HG03039 (cell line): ENCODE measurements around the gene GLDN.

ENCODE experiments used
- ATAC-seq: cut with Tn5 transposase; IDR thresholded peaks from one replicate; pipeline ENCODE4 v1.9.1; 2021; ENCODE audit warnings: mild to moderate bottlenecking, moderate library complexity; ENCODE audit not compliant: unreplicated experiment

Gene GLDN

DNA sequence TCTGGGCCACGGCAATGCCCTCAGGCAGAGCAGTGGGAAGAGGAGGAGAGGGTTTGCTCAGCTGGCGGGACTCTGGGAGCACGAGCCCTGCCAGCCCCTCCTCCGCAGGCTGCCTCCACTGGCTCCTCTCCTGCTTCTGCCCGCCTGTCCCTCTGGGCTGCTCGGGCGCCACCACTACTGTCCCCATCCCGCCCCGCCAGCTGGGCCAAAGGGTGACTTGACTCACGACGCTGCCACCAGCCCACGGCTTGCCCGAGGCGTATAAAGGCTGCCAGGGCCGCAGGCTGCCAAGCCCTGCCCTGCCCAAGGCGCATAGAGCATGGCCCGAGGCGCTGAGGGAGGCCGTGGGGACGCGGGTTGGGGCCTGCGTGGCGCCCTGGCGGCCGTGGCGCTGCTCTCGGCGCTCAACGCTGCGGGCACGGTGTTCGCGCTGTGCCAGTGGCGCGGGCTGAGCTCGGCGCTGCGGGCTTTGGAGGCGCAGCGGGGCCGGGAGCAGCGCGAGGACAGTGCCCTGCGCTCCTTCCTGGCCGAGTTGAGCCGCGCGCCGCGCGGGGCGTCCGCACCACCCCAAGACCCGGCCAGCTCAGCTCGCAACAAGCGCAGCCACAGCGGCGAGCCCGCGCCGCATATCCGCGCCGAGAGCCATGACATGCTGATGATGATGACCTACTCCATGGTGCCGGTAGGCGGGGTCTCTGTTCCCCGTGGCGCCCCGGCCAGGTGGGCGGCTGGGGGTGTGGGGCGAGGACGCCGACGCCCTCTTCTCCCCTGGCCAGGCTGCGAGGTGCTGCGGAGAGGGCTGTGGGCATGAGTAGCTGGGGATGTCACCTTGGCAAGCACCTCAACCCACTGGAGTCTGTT is at the start of gene GLDN:
Gene GLDN, plus strand, starts transcription at position 290 of the 861 bp plus-strand sequence. Its CDS starts 30 bp downstream, at position 320.
- no peak for ATAC-seq

DNA sequence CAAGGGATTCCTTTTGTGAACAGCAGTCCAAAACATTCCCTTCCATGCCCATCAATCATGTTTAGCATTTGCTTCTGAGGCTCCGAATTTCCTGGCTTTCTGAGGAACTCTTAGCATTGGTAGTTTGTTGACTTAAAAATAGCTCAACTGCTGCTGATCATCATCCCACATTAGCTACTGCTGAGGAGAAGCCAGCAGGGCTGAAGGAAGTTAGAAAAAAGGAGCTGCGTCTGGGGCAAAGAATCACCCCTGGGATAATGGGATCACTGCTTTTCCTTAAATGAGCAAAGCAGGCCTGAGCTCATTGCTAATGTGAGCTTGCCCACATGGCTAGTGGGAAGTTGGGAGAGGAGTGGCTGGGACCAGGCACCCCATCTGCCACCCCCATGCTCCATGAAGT is 42.8 kb upstream of the GLDN start:
- ATAC-seq = no peak

DNA sequence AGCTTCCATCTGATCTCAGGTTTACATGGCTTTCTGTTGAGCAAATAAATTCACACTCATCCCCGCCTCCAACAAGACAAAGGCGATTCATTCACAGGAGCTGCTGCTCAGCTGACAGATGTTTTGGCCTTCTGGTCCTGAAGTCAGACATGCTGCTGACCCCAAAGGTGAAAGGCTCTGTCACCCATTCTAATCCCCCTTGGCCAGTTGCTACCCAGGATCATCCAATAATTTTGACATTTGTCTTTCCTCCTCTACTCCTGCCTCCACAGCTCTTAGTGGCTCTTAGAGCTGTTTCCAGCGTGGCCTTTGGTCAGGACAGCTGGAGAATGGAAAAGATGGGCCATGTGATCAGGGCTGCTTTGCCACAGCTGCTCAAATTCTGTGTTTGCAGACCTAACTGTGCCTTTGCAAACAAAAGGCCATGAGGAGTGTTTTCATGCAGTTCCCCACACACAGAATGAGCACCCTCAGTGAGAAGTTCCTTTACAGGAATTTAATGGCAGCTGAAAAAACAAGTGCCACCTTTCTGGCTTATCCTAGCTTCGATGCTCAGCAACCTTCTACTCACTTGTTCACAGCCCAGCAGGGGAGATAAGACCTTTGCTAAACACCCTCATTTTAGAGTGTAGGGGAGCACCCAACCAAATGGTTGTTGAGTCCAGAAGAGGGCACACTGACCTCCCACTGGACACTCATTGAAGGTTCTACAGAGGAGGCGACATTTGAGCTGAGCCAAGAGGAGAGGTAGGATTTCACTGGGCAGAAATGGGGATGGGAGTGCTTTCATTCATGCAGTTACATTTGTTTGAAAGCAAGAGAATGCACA is 42.1 kb upstream of the GLDN start:
- no peak for ATAC-seq

DNA sequence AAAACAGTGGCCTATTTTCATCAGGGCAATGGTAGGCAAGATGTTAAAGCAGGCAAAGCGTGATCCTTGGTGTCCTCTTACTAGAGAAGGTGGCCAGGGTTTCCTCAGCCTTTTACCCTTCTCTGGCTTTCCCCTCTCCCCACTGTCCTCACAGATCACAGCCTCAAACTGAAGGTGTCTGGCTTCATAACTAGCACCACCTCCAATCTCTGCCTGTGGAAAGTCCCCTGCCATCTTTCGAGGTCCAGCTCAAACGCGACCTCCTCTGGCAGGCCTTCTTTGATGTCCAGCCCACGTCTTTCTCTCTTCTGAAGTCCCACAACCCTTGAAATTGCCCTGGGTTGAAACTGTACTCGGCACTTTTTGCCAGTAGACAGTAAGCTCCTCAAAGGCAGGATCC is 39.0 kb upstream of the GLDN start:
- ATAC-seq = no peak

DNA sequence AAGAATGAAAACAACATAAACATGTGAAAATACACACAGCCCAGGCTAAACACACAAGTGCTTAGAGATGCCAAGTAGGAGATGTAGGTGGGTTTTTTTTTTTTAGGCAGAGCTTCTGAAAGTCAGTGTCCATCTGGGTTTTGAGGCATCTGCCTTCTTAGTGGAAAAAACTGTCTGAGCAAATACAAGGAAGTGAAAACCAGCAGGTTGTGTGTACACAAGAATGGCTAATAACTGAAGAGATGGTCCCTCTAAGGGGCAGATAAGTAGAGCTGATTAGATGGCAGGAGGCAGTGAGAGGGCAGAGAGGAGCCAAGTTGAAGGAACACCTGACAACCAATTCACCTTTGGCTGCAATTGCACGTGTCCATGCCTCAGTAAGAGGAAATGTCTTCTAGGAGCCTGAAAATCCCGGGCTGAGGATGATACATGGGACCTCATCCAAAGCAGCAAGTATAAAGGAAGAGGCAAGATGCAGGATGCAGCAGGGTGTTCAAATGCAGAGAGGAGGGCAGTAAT is 37.9 kb upstream of the GLDN start:
- ATAC-seq = no peak

DNA sequence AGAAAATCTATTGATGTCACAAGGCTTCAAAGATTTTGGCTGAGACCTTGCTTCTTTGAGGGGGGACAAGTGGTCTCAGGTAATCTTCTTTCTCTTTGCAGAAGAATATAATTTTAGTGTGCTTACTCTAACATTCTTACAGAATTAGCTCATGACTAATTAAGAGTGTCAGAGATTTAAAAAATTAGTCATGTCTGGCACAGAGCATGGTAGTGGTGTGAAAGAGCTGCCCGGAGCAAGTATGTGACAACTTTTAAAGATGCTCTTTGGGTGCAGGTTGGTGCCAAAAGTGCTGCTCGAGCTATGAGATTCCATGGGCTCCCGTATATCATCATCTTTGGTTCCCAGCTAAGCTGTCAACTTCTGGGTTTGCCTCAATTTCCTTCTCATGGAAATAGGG is 34.1 kb upstream of the GLDN start:
- ATAC-seq = no peak

DNA sequence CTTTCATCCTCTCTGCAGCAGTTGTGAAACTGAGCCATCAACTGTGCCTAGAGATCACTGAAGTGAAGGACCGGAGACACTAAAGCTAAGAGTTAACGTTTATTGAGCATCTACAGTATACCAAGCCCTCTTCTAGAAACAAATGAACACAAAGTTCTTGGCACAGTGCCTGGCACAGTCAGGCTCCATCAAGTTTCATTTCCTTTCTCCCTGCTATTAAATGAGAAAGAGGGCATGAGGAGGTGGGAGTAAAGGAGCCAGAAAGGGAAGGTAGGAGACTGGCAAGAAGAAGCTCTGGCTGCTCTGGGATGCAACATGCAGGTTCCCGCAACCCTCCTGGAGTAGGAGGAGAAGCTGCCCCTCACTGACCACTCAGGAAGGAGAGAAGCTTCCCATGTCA is 33.6 kb upstream of the GLDN start:
- no peak for ATAC-seq

DNA sequence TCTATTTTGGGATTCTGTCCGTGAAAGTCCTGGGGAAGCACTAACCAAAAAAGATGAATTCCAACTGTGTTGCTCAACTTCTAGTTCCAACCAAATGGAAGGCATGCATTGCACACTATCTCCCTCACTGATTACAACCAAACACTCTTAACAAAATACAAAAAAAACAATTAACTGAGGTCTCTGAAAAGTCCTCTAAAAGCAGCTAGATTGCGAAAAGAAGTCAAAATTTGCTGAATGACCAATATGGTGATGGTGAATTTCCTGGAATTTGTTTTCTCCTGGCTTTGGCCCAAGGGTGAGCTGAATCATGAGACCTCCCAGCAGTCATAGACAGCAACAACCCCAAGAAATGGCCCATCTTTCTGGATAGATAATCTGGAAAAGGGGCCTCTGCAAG is 31.4 kb upstream of the GLDN start:
- no peak for ATAC-seq

DNA sequence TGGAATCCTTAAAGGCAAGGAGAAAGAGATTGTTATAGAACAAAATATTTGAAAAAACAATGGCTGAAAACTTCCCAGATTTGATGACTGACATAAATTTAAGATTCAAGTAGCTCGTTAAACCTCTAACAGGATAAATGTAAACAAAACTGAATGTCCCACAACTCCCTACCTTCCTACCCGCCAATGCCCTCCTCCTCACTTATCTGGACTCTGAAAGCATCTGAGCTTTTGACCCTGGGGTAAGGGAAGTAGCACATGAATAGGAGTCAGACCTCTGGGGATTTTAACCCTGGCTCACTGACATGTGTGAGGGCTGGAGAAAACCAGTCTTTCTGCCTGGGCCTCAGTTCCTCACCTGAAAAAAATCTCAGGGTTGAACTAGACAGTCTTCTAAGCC is 29.9 kb upstream of the GLDN start:
- ATAC-seq = no peak

DNA sequence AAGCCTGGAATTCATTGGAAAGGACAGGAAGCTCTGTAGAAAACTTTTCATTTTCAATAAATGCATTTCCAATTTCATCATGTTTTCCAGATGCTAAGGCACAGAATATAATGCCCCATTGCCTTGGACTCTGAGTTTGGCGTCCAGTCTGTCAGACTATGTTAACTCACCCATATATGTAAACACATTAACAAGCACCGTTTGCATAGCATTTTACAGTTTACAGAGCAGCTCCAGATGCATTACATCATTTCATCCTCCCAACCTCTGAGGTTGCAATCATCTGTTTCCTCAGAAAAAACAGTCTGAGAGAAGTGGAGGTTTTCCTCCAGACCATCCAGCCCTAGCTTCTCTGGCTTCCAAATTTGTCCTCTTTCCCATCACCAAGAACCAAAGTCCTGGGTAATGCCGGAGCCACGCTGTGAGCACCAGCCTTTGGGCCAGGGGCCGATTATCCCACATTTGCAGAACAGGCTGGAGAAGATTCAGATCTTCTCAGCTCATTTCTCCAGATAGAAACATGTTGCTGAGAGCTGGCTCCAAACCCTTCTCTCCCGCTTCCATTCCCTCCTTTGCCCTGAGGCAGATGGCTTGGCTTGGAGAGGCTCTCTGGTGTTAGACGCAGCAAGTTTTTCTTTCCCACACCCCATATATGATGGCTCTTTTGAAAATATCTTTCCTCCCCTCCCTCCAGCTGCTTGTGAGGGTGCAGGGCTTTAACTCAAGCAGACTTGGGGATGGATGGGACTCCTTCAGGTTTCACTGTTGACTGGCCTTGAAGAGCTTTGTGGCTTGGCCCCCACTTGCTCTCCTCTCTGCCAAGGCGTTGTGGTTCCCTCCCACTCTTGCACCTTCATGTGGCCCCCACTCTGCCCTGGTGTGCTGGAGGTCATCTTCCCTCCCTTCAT is 29.0 kb upstream of the GLDN start:
- no peak for ATAC-seq

DNA sequence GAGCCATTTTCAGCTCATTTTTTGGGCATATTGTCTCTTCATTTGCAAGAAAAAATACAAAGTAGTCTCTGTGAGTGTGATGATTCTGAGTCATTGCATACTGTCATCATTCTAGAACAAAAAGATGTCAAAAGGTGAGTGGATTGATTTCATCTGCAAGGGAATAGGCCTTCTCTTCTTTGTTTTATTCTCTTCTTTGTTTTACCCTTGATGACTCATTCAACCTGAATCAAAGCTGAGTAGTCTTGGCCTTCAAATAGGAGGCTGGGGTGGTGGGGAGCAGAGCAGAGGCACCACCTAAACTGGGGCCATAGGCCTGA is 28.4 kb upstream of the GLDN start:
- no peak for ATAC-seq

DNA sequence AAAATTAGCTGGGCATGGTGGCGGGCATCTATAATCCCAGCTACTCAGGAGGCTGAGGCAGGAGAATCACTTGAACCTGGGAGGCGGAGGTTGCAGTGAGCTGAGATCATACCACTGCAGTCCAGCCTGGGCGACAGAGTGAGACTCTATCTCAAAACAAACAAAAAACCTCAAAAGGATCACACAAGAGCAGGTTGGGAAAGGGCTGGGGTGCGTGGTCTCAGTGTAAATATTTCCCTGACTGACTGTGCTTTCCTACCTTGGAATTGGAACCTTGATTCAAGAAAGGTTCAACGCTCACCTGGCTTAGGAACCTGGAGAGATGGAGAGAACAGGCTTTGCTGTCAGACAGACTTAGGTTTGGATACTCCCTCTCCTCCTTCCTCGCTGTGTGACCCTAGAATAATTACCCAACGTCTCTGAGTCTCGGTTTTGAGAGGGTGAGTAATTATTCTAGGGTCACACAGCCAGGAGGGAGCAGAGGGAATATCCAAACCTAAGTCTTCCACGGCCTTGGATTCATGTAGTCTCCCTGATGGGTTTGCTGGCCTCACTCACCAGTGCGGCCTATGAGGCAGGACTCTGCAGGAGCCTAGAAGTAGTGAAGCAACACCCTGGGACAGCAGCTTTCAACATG is 27.7 kb upstream of the GLDN start:
- ATAC-seq = no peak

DNA sequence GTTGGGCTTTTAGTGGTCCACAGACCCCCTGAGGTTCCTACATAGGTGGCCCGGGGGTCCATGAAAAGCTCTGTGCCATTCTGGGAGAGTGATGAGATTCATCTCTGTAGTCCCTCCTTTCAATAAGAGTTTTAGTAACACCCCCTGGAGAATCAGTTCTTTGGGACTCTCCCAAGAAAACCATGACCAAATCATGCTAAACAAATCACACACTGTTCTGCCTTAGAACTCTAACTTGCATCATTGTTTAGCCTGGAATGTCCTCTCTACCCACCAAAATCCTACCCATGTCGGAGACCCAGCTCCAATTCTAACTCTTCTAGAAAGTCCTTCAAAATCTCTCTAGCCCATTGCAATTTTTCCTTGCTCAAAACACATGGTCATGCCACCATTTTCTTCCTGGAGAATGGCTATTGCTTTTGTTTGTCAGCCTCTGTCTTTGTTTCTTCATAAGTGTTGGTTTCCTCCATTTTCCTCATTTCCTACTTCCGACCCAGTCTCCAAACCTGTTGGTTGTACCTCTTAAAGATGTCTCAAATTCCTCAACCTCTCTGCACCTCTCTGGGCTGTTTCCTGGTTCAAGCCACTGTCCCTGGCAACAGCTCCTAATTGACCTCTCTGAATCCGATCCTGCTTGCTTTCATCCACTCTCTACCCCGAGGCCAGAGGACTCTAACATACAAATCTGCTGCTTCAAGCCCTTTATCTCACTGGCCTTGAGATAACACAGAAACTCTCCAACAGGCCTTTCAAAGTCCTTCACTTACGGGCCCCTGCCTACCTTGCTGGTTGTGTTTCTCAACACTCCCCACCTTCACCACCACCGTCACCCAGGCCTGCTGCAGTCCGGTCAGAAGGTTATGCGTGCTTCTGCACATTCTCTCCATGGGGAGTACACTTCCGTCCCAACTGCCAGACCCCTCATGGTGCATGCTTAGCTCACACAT is 26.8 kb upstream of the GLDN start:
- no peak for ATAC-seq

DNA sequence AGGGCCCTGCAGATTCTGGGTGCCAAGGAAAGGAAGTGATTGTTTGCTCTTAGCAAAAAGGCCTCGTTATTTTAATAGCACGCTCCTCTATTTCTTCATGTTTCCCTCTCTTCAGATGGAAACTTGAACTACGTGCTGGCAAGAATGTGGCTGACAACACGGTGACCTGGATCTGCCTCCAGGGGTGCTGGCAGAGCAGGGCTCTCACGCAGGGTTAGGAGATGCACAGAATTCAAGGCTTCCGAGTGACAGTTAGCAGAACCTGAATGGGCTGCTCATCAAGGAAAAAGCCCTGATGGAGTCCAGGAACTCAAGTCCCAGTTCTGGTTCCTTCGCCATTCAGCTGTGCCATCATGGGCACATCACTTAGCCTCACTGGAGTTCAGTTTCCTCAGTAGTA is 25.7 kb upstream of the GLDN start:
- no peak for ATAC-seq

DNA sequence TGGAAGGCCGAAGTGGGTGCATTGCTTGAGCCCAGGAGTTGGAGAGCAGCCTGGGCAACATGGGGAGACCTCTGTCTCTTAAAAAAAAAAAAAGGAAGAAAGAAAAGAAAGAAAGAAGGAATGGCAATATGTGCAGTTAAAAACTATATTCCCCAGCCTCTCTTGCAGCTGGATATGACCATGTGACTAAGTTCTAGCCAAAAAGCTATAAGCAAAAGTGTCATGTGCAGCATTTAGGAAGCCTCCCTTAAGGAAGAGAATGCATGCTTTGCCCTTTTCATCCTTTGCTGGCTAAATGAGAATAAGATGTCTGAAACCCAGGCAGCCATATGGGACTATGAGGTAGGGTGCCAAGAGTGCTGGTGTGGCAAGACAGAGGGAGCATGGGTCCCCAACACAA is 24.8 kb upstream of the GLDN start:
- no peak for ATAC-seq

DNA sequence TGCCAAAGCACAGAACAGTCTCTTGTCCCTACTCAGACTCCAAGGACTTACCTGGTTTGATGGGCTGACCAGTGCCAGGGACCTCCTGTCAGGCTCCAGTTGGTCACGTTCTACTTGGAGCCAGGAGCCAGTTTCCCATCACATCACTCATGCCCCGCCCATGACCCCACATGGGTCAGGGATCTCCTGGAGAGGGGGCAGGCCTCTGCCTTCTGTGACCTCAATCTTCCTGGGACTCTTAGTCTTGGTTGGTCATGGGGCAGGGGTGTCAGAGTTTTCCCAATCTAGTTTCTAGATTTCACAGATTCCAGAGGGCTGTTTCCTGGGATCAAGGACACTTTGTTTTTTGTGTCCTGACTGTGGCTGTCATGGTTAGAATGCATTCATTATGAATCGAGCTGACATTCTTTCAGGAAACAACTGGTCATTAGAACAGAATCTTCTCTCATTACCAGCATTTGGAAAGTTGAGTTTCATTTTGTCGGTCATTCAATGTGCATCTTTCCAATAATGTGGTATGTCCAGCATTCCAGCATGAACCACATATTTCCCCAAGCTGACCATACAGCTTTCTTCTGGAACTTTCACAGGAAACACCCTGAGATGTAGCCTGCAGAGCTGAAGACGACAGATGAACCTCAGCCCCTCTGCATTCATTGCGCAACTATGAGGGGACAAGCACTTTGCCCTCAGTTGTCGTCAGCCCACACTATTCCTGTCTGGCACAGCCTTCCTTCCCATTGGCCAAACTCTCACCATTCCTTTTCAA is 22.9 kb upstream of the GLDN start:
- ATAC-seq = no peak

DNA sequence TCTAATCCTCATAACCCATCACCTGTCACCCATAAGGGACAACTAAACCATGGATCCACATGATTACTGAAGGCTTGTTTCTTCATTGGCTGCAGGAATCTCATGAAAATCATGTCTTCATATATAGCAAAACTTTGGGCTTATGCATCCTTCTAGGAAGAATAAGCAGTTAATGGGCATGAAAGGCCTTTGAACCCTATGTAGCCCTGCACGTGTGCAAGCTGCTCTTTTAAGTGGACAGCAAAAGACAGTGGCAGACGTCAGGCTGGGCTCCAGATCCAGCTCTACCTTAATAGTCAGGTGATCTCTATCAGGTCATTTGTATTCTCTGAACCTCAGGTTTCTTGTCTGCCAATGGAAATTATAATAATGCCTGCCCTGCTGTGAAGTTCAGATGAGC is 21.9 kb upstream of the GLDN start:
- no peak for ATAC-seq

DNA sequence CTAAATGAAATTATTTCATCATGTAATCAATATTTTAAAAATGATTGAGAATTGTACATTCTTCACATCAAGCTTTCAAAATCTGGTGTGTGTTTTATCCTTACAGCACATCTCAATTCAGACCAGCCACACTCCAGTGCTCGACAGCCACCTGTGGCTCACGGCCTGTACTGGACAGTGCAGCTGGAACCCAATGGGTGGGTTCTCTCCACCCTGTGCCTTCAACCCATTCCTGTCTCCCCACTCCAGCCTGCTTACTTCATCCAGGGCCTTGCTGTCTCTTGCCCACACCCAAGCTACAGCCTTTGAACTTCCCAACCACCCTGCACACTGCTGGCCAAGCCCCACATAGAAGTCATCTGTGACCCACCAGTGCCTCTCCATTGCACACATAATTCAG is 20.6 kb upstream of the GLDN start:
- ATAC-seq = no peak

DNA sequence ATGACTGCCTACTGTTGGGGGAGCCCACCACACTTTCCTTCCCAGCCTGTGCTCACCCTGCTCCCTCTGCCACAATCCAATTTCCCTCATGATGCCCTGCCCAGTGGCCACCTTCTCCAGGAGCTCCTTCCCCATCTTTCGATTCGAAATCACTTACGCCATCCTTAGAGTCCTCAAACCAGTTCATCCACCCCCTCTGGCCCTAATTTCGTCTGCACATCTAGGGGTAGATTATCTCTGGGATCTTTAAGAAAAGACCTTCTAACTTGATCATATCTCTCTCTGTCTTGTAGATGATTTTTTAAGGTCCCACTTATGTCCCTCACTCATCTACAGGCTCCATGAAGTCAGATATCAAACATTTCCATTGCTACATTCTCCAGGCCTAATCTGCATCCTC is 20.1 kb upstream of the GLDN start:
- ATAC-seq = no peak
